Stimulated activated CD8-positive, alpha-beta memory T cell treated with anti-CD3 and anti-CD28 coated beads, Interleukin-2, amount 100 ng/mL, for 1 hour (primary cell): ENCODE data around the gene REC8.

Source experiments
- DNase-seq, 2 donors: peaks; one replicate each; pipeline ENCODE4 v3.0.0-alpha.2; 2020; ENCODE audit warnings: low read depth in 2 of 2

Gene REC8

GRCh38 chr14:24159777-24160498 is 11.9 kb upstream of the REC8 start:
- no peak for DNase-seq

GRCh38 chr14:24160499-24160849 is 11.4 kb upstream of the REC8 start:
- no peak for DNase-seq

- DNase-seq = peak; percentile 96 to 97
Observed at GRCh38 chr14:24160850-24161804, 10.8 kb upstream of the REC8 start, which contains the start of gene IRF9. Gene IRF9, plus strand, starts transcription at chr14:24161265. Its CDS starts 880 bp downstream, at chr14:24162145.

- DNase-seq = no peak
Observed at GRCh38 chr14:24162093-24162492, 9.8 kb upstream of the REC8 start.

- DNase-seq = no peak
Observed at GRCh38 chr14:24164518-24164991, 7.3 kb upstream of the REC8 start.

- no peak for DNase-seq
Observed at GRCh38 chr14:24165785-24166184, 6.1 kb upstream of the REC8 start.

GRCh38 chr14:24167469-24168114 is 4.3 kb upstream of the REC8 start:
- DNase-seq = no peak

GRCh38 chr14:24172261-24172860 is 481 bp downstream of the REC8 start:
- no peak for DNase-seq

GRCh38 chr14:24172871-24173281 is 996 bp downstream of the REC8 start:
- no peak for DNase-seq

GRCh38 chr14:24176599-24176998 is 4.7 kb downstream of the REC8 start:
- DNase-seq = no peak

GRCh38 chr14:24177041-24177825 is 5.4 kb downstream of the REC8 start:
- DNase-seq = no peak

- no peak for DNase-seq
Observed at GRCh38 chr14:24177891-24178290, 6.0 kb downstream of the REC8 start.

GRCh38 chr14:24178399-24179178 is 6.7 kb downstream of the REC8 start:
- DNase-seq = no peak

- DNase-seq = no peak
Observed at GRCh38 chr14:24179294-24179960, 7.5 kb downstream of the REC8 start.

- DNase-seq = no peak
Observed at GRCh38 chr14:24179961-24180796, 8.3 kb downstream of the REC8 start.

- no peak for DNase-seq
Observed at GRCh38 chr14:24181371-24182077, 9.6 kb downstream of the REC8 start.

- DNase-seq = no peak
Observed at GRCh38 chr14:24182110-24182882, 10.4 kb downstream of the REC8 start.
